Measurements from ENCODE around the gene PLRG1.

GRCh38 chr4:154521607-154522006 is 28.6 kb downstream of the PLRG1 start:
- no peak for TF ChIP-seq CTCF (IDR thresholded peaks at IDR 0.05)
- no peak for TF ChIP-seq POLR2A (IDR thresholded peaks at IDR 0.05)
- TF ChIP-seq POLR2AphosphoS5 (IDR thresholded peaks at IDR 0.05): no peak
